DOHH2 (cell line): ENCODE data around the gene ARHGAP24.

Source experiments
- CTCF ChIP-seq: fragments of 200-600 bp; sonication (generic); IDR thresholded peaks from one replicate; pipeline ENCODE4 v1.5.1; 2014; ENCODE audit warnings: antibody characterized with exemption, mild to moderate bottlenecking, low read depth, low read length; ENCODE audit not compliant: poor library complexity, severe bottlenecking
- EZH2phosphoT487 ChIP-seq: fragments of 200-600 bp; sonication (generic); IDR thresholded peaks from 2 replicates; pipeline ENCODE4 v1.6.1; 2017; ENCODE audit warnings: borderline replicate concordance, mild to moderate bottlenecking, antibody characterized with exemption, low read length, moderate library complexity, mixed read lengths

- no peak for TF ChIP-seq CTCF
- TF ChIP-seq EZH2phosphoT487 = no peak
These were observed 467.2 kb downstream of the ARHGAP24 start for GRCh38 chr4:85942107-85942506.
